HFF-Myc (cell line): ENCODE measurements around the gene KCNMB4.

Source experiments
- DNase-seq: peaks from one replicate; pipeline ENCODE4 v3.0.0-alpha.2; 2011; ENCODE audit warnings: low read depth; ENCODE audit errors: extremely low read depth
- H3K4me3 ChIP-seq: replicated peaks from 2 replicates; pipeline ENCODE4 v1.5.1; 2011; ENCODE audit warnings: low read depth, mild to moderate bottlenecking, control low read depth, low read length
- TF ChIP-seq, protein P1 (sequence below): IDR thresholded peaks from 2 replicates; pipeline ENCODE4 v1.5.1; 2012; ENCODE audit warnings: mild to moderate bottlenecking, low read depth, low read length, control low read depth; ENCODE audit errors: missing control alignments

Gene KCNMB4

DNA sequence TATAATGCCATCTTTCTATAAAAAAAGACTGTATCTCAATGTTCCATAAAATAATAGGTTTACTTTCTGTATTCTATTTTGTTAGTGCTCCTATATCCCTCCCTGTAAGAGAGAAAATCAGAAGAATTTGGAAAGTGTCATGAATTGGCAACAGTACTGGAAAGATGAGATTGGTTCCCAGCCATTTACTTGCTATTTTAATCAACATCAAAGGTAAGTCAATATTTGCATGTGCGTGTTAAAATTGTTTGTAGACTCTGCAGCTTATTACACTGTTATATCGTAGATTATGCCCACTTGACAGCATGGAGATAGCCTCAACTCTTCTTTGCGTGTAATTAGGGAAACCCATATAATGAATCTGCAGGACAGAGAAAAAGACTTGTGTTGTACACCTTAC, 34.0 kb downstream of the KCNMB4 start:
- H3K4me3 ChIP-seq: no peak overlapping the region
- TF ChIP-seq, protein P1, sequence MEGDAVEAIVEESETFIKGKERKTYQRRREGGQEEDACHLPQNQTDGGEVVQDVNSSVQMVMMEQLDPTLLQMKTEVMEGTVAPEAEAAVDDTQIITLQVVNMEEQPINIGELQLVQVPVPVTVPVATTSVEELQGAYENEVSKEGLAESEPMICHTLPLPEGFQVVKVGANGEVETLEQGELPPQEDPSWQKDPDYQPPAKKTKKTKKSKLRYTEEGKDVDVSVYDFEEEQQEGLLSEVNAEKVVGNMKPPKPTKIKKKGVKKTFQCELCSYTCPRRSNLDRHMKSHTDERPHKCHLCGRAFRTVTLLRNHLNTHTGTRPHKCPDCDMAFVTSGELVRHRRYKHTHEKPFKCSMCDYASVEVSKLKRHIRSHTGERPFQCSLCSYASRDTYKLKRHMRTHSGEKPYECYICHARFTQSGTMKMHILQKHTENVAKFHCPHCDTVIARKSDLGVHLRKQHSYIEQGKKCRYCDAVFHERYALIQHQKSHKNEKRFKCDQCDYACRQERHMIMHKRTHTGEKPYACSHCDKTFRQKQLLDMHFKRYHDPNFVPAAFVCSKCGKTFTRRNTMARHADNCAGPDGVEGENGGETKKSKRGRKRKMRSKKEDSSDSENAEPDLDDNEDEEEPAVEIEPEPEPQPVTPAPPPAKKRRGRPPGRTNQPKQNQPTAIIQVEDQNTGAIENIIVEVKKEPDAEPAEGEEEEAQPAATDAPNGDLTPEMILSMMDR: no peak
- DNase-seq: no peak

- TF ChIP-seq, protein P1: no peak
- DNase-seq: no peak
Observed at GRCh38 chr12:70402597-70402996, 36.5 kb downstream of the KCNMB4 start.

DNA sequence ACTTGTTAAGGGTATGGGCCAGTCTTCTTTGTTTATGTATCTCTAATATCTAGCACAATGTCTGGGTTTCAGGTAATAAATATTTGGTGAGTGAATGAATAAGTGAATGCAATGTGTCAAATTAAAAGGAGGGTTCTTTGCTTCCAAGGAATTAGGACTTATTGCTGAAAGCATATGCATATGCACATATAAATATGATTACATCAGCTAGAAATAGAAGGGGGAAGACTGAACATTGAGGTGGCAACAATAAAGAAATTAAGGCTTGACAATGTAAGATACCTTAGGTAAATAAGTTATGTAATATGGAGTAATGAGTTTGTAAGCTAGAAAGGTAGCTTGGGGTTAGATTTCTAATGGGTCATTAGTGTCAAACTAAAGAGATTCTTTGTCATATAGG, 37.7 kb downstream of the KCNMB4 start:
- DNase-seq: no peak
- TF ChIP-seq, protein P1: no peak

More at GRCh38 chr12:70402597-70402996, 36.5 kb downstream of the KCNMB4 start:
- H3K4me3 ChIP-seq: no peak overlapping the region

DNA sequence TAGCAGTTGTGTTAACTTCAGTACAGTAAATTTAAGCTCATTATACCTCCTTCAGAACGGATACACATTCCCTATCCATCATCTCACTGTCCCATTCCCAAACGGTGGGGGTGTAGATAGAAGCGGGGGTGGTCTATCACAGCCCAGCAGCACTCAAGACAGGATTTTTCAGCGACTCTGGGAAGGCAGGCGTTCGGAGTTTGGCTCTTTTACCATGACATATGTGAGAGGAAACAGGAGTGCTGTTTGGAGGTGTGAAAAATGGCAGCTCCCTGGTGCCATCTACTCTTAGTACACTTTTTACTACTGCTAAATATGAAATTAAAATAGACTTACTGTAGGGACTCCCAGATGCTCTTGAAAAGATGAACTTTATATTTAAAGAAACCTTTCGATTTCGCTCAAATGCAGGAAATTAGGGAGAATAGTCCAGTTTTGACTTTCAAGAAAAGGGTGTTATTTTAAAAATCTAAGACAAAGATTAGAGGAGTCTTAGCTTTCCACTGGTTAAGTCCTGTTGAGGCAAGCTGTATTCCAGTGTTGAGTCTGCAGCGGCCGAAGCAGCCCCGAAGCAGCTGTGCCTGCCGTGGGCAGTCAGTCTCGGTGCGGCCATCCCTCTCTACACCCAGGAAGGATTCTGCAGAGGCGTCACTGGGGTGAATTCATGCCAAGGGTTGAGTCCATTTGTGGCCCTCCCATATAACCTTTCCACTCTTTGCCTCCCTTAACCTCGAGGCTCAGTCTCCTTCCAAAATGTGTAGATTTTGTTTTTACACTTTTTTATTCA, 42.1 kb downstream of the KCNMB4 start:
- TF ChIP-seq, protein P1: no peak
- DNase-seq: no peak
- no peak overlapping the region for H3K4me3 ChIP-seq

More for the DNA sequence above, 37.7 kb downstream of the KCNMB4 start:
- H3K4me3 ChIP-seq: no peak overlapping the region

DNA sequence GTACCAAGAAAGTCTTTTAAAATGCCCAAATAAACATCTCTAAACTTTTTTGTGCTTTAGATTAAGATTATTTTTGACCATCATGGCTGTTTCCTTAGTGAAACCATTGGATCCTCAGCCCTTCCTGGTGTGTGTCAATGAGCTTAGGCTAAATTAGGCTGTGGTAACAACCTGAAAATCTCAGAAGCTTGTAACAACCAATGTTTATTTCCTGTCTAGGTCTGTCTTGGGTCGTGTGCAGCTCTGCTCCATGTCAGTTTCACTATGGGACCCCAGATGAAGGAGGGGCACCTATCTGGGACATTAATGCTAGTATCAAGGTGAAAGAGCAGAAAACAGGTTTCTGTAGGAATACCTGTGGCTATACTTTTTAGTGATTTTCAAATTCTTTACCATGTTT, 49.9 kb downstream of the KCNMB4 start:
- H3K4me3 ChIP-seq: no peak overlapping the region
- TF ChIP-seq, protein P1: no peak
- no peak for DNase-seq

- TF ChIP-seq, protein P1: no peak
- no peak overlapping the region for H3K4me3 ChIP-seq
- no peak for DNase-seq
Observed at GRCh38 chr12:70417121-70417520, 51.0 kb downstream of the KCNMB4 start.

DNA sequence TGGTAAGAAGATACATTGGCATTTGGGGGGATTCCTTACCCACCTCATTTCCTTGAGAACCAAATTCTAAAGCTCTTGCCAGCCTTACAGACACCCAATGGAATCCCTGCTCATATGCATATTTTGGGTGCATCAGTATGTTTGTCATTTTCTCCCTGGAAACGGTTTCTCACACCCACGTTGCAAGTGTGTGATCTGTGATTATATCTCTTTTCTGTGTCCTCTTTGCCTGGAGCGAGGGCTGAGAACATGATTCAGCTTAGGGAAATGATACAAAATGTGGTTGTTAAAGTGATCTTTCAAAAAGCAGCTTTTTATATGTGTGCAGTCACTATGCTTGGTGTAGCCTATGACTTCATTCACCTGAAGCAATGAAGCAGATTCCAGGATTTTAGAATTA, 52.0 kb downstream of the KCNMB4 start:
- TF ChIP-seq, protein P1: no peak
- H3K4me3 ChIP-seq: no peak overlapping the region
- DNase-seq: no peak
